A549 treated with AZD2906 at 1 μM for 4 hours (cell line): ENCODE data around the gene ZNF813. TPM values are rescaled to one million over a fixed set of nuclear protein-coding genes. Genes with fewer than 3 reads are reported as not detected.

ENCODE experiments used
- total RNA-seq: library from RNA; stranded (reverse); fragments of 200-300 nt; extraction: Qiagen RNA extraction; gene quantifications from 5 replicates; pipeline ENCODE4 v1.2.3, GENCODE V29; 2022

Gene ZNF813
- total RNA-seq, result 0.16 to 0.32 TPM (median 0.19 TPM) in 5 replicates

DNA sequence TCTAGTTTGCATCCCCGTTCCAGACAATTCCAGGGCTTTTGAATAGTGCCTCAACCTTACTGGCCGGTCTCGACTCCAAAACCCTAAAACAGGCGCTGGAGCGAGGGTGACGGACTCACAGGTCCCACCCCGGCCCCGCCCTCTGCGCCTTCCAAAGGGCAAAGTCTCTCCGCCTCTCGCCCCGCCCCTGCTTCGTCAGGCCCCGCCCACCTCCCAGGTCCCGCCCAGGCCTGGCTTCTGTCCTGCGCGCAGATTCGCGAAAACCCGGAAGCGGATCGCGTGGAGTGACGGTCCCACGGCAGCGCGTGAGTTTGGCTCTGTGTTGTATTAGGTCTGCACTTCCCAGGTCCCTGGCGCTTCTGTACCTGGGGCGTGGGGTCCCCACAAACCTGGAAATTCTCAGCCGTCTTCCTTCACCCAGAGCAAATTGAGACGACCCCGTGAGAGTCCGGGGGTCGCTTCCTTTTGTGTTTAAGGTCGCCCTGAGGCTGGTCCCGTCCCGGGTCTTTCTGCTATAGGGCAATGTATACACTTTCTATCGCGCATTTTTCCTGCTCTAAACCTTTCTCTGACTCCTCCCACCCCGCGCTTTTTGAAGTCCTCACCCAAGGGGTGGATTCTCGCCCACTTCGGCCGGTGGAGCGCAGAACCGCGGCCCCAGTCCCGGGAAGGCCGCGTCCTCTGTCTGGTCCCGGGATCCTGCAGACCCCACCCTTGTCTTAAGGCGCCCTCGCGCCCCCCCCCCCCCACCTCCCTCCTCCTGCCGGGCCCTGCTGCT, at the start of gene ZNF813:
TSS of gene ZNF813 (plus strand) at position 249 of the 778 bp plus-strand sequence. CDS start 16,090 bp downstream, outside the sequence.

DNA sequence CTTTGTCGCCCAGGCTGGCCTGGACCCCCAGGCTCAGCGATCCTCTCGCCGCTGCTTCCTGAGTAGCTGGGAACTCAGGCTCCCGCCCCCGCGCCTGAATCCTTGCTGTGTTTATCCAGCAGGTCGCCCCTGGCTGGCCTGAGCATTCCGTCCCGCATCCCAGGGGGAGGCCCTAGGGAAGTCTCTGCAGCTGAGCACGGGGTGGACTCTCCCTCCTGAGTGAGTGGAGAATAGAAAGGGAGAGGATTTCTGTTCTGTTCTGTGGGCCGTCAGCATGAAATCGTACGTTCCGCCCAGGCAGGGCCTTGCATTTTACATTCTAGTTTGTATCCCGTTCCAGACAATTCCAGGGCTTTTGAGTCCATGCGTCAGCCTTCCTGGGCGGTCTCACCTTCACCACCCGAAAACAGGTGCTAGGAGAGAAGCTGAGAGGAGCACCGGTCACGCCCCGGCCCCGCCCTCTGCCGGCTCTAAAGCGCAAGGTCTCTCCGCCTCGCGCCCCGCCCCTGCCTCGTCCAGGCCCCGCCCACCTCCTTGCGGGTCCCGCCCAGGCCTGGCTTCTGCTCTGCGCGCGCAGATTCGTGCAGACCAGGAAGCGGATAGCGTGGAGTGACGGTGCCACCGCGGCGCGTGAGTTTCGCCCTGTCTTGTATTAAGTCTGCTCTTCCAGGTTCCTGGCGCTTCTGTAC, 36.0 kb upstream of the ZNF813 start, which contains the start of gene ZNF761:
TSS of gene ZNF761 (plus strand) at position 586 of the 689 bp plus-strand sequence. CDS start 15,285 bp downstream, outside the sequence.

DNA sequence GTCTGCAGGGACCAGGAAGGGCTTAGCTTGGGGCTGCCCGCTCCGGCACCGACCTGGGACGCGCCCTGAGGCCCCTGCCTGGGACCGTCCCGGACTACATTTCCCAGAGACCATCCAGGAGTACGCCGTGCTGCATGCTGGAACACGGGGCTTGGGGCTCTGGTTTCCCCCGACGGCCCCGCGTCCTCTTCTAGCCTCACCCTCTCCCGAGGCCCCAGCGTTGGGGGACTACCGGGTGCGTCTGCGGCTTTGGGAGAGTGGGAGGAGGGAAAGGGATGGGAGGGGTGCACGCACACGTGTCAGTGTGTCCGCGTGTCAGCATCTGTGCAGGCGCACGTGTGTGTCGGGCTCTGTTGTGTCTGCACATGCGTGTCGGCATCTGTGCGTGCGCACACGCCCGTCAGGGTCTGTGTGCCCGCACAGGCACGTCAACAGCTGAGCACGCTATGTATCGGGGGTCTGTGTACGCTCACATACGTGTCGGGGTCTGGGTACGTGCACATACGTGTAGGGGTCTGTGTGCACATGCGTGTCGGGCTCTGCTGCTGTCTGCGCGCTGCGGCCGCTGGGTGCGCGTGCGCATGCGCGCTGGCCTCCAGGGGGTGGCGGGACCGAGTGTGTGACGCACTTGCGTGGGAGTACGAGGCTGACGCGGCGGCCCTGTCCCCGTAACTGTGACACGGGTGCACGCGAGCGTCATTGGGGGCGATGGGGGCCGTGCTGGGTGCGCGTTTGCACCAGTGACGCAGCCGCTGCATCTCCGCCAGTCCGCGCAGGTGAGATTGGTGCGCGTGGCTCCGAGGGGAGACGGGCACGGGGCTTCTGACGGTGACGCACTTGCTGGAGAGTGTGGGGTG, 70.2 kb downstream of the ZNF813 start, which contains the start of gene ZNF331:
TSS of gene ZNF331 (plus strand) at position 625 of the 857 bp plus-strand sequence. CDS start 31,232 bp downstream, outside the sequence.

Other genes starting within 250 kb of the ZNF813 start
- gene ZNF677, start 212.9 kb upstream of the ZNF813 start, total RNA-seq, result not detected in 5 replicates
- not detected in 5 replicates for gene VN1R2, start 209.4 kb upstream of the ZNF813 start, total RNA-seq
- gene VN1R4, start 200.0 kb upstream of the ZNF813 start, total RNA-seq, result not detected in 5 replicates
- gene ZNF845, start 134.0 kb upstream of the ZNF813 start, total RNA-seq, result 2.6 to 4.4 TPM (median 3.4 TPM) in 5 replicates
- 0.14 to 0.43 TPM (median 0.22 TPM) in 5 replicates for gene ZNF525, start 102.0 kb upstream of the ZNF813 start, total RNA-seq
- gene ZNF765, start 72.6 kb upstream of the ZNF813 start, total RNA-seq, result 3.2 to 5.7 TPM (median 3.5 TPM) in 5 replicates
- 6.8 to 7.8 TPM (median 6.9 TPM) in 5 replicates for gene ZNF761, start 35.7 kb upstream of the ZNF813 start, total RNA-seq
- gene ZNF331, start 70.4 kb downstream of the ZNF813 start, total RNA-seq, result 10.2 to 11.0 TPM (median 10.5 TPM) in 5 replicates
- gene DPRX, start 164.3 kb downstream of the ZNF813 start, total RNA-seq, result not detected in 5 replicates